ENCODE measurements around the gene CNPY4.

- TF ChIP-seq CTCF (IDR thresholded peaks at IDR 0.05): no peak
- no peak for TF ChIP-seq EP300 (IDR thresholded peaks at IDR 0.05)
- TF ChIP-seq POLR2A (IDR thresholded peaks at IDR 0.05): no peak
These were observed 51.8 kb downstream of the CNPY4 start for GRCh38 chr7:100171087-100171681.
